H1 (cell line): Measurements from ENCODE around the gene TTC33. TPM values are rescaled to one million over a fixed set of nuclear protein-coding genes. Genes with fewer than 3 reads are reported as not detected.

Source experiments
- CTCF ChIA-PET: fragments of 300-600 bp; sonication (Branson Sonifier 250); formaldehyde crosslinking; loops from one replicate; lab custom pipeline; 2021; ENCODE audit not compliant: partially characterized antibody; lab: Charles Lee
- POLR2A ChIA-PET: fragments of 300-600 bp; sonication (Branson Sonifier 250); formaldehyde crosslinking; loops from one replicate; lab custom pipeline; 2021; ENCODE audit warnings: inconsistent platforms; ENCODE audit not compliant: partially characterized antibody; lab: Charles Lee
- DNase-seq, 2 experiments: peaks; one replicate each; pipeline versions ENCODE4 v3.0.0 to v3.0.0-alpha.2; 2010 to 2022; ENCODE audit warnings: low spot score in 2 of 2, low read depth in 1 of 2, mixed read lengths in 1 of 2
- FAIRE-seq: peaks from 2 replicates; lab custom pipeline; 2011; peaks lifted over from hg19 to GRCh38; lab: Jason Lieb, UNC
- H2AFZ ChIP-seq: 2 replicates; pipeline ENCODE4 v1.8.1; 2012; ENCODE audit warnings: low read length, inconsistent platforms
- H2AK5ac ChIP-seq: 2 replicates; pipeline ENCODE4 v1.6.1; 2013; ENCODE audit warnings: low read depth, low read length
- H2BK120ac ChIP-seq: replicated peaks from 2 replicates; pipeline ENCODE3; 2013; ENCODE audit warnings: low read depth, low read length, inconsistent platforms
- H2BK12ac ChIP-seq: 2 replicates; pipeline ENCODE4 v1.6.1; 2013; ENCODE audit warnings: low read depth, low read length
- H2BK15ac ChIP-seq: 2 replicates; pipeline ENCODE4 v1.6.1; 2013; ENCODE audit warnings: low read length
- H2BK20ac ChIP-seq: 2 replicates; pipeline ENCODE4 v1.6.1; 2013; ENCODE audit warnings: low read length
- H2BK5ac ChIP-seq: 2 replicates; pipeline ENCODE4 v1.6.1; 2013; ENCODE audit warnings: low read depth, low read length
- H3K14ac ChIP-seq: 2 replicates; pipeline ENCODE4 v1.6.1; 2013; ENCODE audit warnings: inconsistent platforms; ENCODE audit not compliant: insufficient read length
- H3K18ac ChIP-seq: 2 replicates; pipeline ENCODE4 v1.6.1; 2013; ENCODE audit warnings: low read length; ENCODE audit errors: extremely low read depth
- H3K23ac ChIP-seq: 2 replicates; pipeline ENCODE4 v1.6.1; 2013; ENCODE audit warnings: inconsistent platforms; ENCODE audit not compliant: insufficient read length
- H3K23me2 ChIP-seq: 2 replicates; pipeline ENCODE4 v1.6.1; 2013; ENCODE audit warnings: low read depth, low read length
- H3K27ac ChIP-seq: 2 replicates; pipeline ENCODE4 v1.6.1; 2011; ENCODE audit warnings: low read depth, low read length, inconsistent platforms
- H3K27me3 ChIP-seq, 4 experiments: replicated peaks in 1 of 4; 1 replicate in 1 of 4; 2 replicates in 3 of 4; pipeline versions ENCODE4 v1.6.1 to v1.8.1; 2011 to 2013; ENCODE audit warnings: low read length in 3 of 4, mild to moderate bottlenecking in 3 of 4, inconsistent platforms in 2 of 4, mixed read lengths in 2 of 4, moderate library complexity in 1 of 4; ENCODE audit not compliant: control insufficient read depth in 3 of 4, insufficient read depth in 3 of 4; ENCODE audit errors: extremely low read depth in 1 of 4
- H3K36me3 ChIP-seq, 4 experiments: 2 replicates each; pipeline versions ENCODE4 v1.6.1 to v1.8.1; 2011 to 2013; ENCODE audit warnings: mild to moderate bottlenecking in 4 of 4, low read length in 3 of 4, moderate library complexity in 2 of 4, control low read depth in 1 of 4, inconsistent platforms in 1 of 4; ENCODE audit not compliant: insufficient read depth in 4 of 4, control insufficient read depth in 2 of 4
- H3K4ac ChIP-seq: replicated peaks from 2 replicates; pipeline ENCODE3; 2013; ENCODE audit warnings: low read length, low read depth, mixed read lengths, inconsistent platforms; ENCODE audit not compliant: insufficient read length
- H3K4me1 ChIP-seq, 4 experiments: replicated peaks in 1 of 4; 1 replicate in 1 of 4; 2 replicates in 3 of 4; pipeline versions ENCODE4 v1.6.1 to v1.8.1; 2011 to 2013; ENCODE audit warnings: low read length in 3 of 4, inconsistent platforms in 2 of 4, mixed read lengths in 1 of 4; ENCODE audit not compliant: insufficient read depth in 4 of 4, control insufficient read depth in 3 of 4
- H3K4me2 ChIP-seq, 2 experiments: 2 replicates each; pipeline versions ENCODE4 v1.6.1 to v1.8.1; 2011 to 2013; ENCODE audit warnings: low read depth in 2 of 2, low read length in 2 of 2, control low read depth in 1 of 2, inconsistent platforms in 1 of 2, mild to moderate bottlenecking in 1 of 2; ENCODE audit not compliant: insufficient read depth in 1 of 2
- H3K4me3 ChIP-seq, 4 experiments: fragments of 200-600, 300-600 bp in 1 of 4; sonication (generic), shearing (Covaris generic), sonication (Bioruptor Twin) in 1 of 4; 2 replicates each; pipeline versions ENCODE4 v1.5.1 to v1.8.1; 2011 to 2016; ENCODE audit warnings: low read length in 4 of 4, low read depth in 3 of 4, control low read depth in 2 of 4, inconsistent platforms in 2 of 4, mild to moderate bottlenecking in 2 of 4, mixed read lengths in 1 of 4, moderate library complexity in 1 of 4; ENCODE audit not compliant: insufficient read depth in 2 of 4; ENCODE audit errors: extremely low read depth in 1 of 4
- H3K56ac ChIP-seq: replicated peaks from 2 replicates; pipeline ENCODE3; 2013; ENCODE audit warnings: low read depth, mild to moderate bottlenecking, mixed read lengths, low read length, inconsistent platforms; ENCODE audit not compliant: insufficient read length
- H3K79me1 ChIP-seq: 2 replicates; pipeline ENCODE4 v1.6.1; 2013; ENCODE audit warnings: low read depth, low read length, control low read depth
- H3K79me2 ChIP-seq, 2 experiments: 2 replicates each; pipeline versions ENCODE4 v1.6.1 to v1.8.1; 2012 to 2013; ENCODE audit warnings: low read length in 2 of 2, mild to moderate bottlenecking in 2 of 2, inconsistent platforms in 1 of 2; ENCODE audit not compliant: insufficient read depth in 2 of 2, control insufficient read depth in 1 of 2
- H3K9ac ChIP-seq, 4 experiments: replicated peaks in 1 of 4; 1 replicate in 1 of 4; 2 replicates in 3 of 4; pipeline versions ENCODE4 v1.6.1 to v1.8.1; 2011 to 2013; ENCODE audit warnings: low read depth in 3 of 4, low read length in 3 of 4, control low read depth in 2 of 4, mild to moderate bottlenecking in 2 of 4, moderate library complexity in 2 of 4, inconsistent platforms in 1 of 4; ENCODE audit errors: extremely low read depth in 1 of 4
- H3K9me3 ChIP-seq, 2 experiments: 2 replicates each; pipeline versions ENCODE4 v1.6.1 to v1.8.1; 2012 to 2013; ENCODE audit warnings: mild to moderate bottlenecking in 2 of 2, moderate library complexity in 2 of 2, control low read depth in 1 of 2, inconsistent platforms in 1 of 2, low read depth in 1 of 2, low read length in 1 of 2, mixed read lengths in 1 of 2; ENCODE audit not compliant: insufficient read depth in 2 of 2
- H4K20me1 ChIP-seq, 2 experiments: replicated peaks in 1 of 2; 2 replicates each; pipeline versions ENCODE3 to v1.8.1; 2011 to 2013; ENCODE audit warnings: inconsistent platforms in 2 of 2, low read length in 2 of 2, mild to moderate bottlenecking in 1 of 2; ENCODE audit not compliant: insufficient read depth in 2 of 2, control insufficient read depth in 1 of 2
- H4K5ac ChIP-seq: 2 replicates; pipeline ENCODE4 v1.6.1; 2013; ENCODE audit warnings: low read length, low read depth, mixed read lengths, inconsistent platforms; ENCODE audit not compliant: insufficient read length
- H4K8ac ChIP-seq: 2 replicates; pipeline ENCODE4 v1.8.0; 2013; ENCODE audit warnings: mild to moderate bottlenecking, moderate library complexity, low read length, inconsistent platforms; ENCODE audit not compliant: insufficient read depth; ENCODE audit errors: extremely low read depth
- H4K91ac ChIP-seq: replicated peaks from 2 replicates; pipeline ENCODE3; 2013; ENCODE audit warnings: low read length, mixed read lengths, inconsistent platforms; ENCODE audit not compliant: insufficient read length
- BACH1 ChIP-seq: IDR thresholded peaks from 2 replicates; pipeline ENCODE4 v1.6.1; 2012; ENCODE audit warnings: low read length, improper control_type of control experiment
- RFX5 ChIP-seq: IDR thresholded peaks from 2 replicates; pipeline ENCODE4 v1.6.1; 2011; ENCODE audit warnings: low read depth, low read length, improper control_type of control experiment, borderline replicate concordance
- RXRA ChIP-seq: IDR thresholded peaks from 2 replicates; pipeline ENCODE4 v1.6.1; 2011; ENCODE audit warnings: low read depth, mild to moderate bottlenecking, low read length, moderate library complexity; ENCODE audit not compliant: insufficient read depth
- WGBS, 2 experiments: shearing (Covaris generic) in 1 of 2; methylation state at CpG; one replicate each; pipeline versions ENCODE4 v1.1.6 to v1.1.7; 2013 to 2015; ENCODE audit warnings: low lambda C conversion rate in 2 of 2, mixed read lengths in 2 of 2, inconsistent platforms in 1 of 2, low coverage in 1 of 2, missing lambda C conversion rate in 1 of 2; ENCODE audit not compliant: insufficient replicate concordance in 2 of 2, insufficient coverage in 1 of 2, insufficient read length in 1 of 2; ENCODE audit errors: extremely low coverage in 1 of 2, missing lambda C conversion rate in 1 of 2; 5-methylcytosine and 5-hydroxymethylcytosine counted together
- polyA plus RNA-seq, 7 experiments: library from polyadenylated mRNA; depleted of rRNA in 3 of 7; stranded (reverse) in 5 of 7; unstranded in 2 of 7; fragments of >200 nt in 5 of 7; fragments of 200-250 nt in 2 of 7; gene quantifications; 1 replicate in 5 of 7; 2 replicates in 1 of 7; 4 replicates in 1 of 7; pipeline versions ENCODE4 v1.2.1 to v1.2.3, GENCODE V29; 2011 to 2013; ENCODE audit warnings: missing spikeins in 2 of 7, mixed read lengths in 2 of 7
- total RNA-seq: library from RNA; stranded (reverse); fragmentation: NEBNext Ultra II Directional; extraction: Animal tissue kit (Norgen Biotek cat#: 25700); gene quantifications from 2 replicates; pipeline ENCODE4 v1.2.1, GENCODE V29; 2021

TTC33 gene
- total and polyA plus RNA-seq, 2 of the 8 experiments (the other 6 are each of a cell fraction or from before 2014, with no cell fraction given) = 1.2 to 12.6 TPM

DNA sequence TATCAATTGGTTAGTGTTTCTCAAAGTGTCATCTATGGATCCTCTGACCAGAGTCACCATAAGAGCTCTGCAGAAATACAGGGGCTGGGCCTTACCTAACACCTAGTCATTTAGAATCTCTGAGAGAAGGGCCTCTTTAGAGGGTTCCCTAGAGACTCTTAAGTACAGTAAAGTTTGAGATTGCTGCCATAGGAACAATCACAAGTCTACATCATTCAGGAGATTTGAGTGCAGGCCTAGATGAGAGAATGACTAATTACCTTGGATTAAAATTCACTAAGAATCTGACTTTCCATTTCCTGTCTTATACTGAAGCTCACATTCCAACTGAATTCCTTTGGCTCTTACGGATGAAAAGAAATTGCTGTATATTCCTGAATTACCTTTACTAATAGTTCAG, 258.2 kb downstream of the TTC33 start:
- Histone ChIP-seq H3K23me2 (no peaks in the 10 kb centered on the region), H3K4me2 (no peak overlapping the region), H4K8ac (no peak overlapping the region), H3K23ac (no peak overlapping the region), H3K27me3 (no peaks in the 10 kb centered on the region), H2AK5ac (no peak overlapping the region), H3K9ac (no peak overlapping the region), H4K91ac (no peak overlapping the region), H3K4me1 (peaks cover 2 to 3% (median 2%) of the 10 kb centered on the region in 4 experiments; a peak in 4 of 7 replicates), H2BK5ac (no peak overlapping the region), H3K4me3 (no peak overlapping the region), H2BK120ac (no peak overlapping the region), H4K20me1 (no peaks in the 10 kb centered on the region), H2BK12ac (no peak overlapping the region), H3K9me3 (no peaks in the 10 kb centered on the region), H3K79me2 (no peaks in the 10 kb centered on the region), H3K4ac (no peak overlapping the region), H4K5ac (no peak overlapping the region), H3K18ac (no peak overlapping the region), H3K79me1 (no peaks in the 10 kb centered on the region), H2AFZ (no peak overlapping the region), H3K27ac (no peak overlapping the region), H2BK20ac (no peak overlapping the region), H3K36me3 (no peaks in the 10 kb centered on the region), H2BK15ac (no peak overlapping the region), H3K14ac (no peak overlapping the region), H3K56ac (no peak overlapping the region)
- POLR2A ChIA-PET = no interaction called here
- CTCF ChIA-PET = interaction anchor here (1.3 kb wide), 1 partner anchor 549 kb away, joined by 3 read pairs; no protein-coding TSS in a partner anchor
- no peak for TF ChIP-seq RFX5
- no peak for TF ChIP-seq RXRA
- TF ChIP-seq BACH1 = no peak
- 92% methylated on average over 1 of the region's 1 CpG; no CpG with 5 or more reads in 1 of the 2 experiments for WGBS, 2 experiments
- DNase-seq = no peak
- FAIRE-seq = no peak
